HG02852 (cell line): ENCODE results near the gene MED31.
"Not testable (repeated sequence)": the region's sequence is repeated elsewhere in the genome, so short reads cannot be mapped to it uniquely, and the experiment has no call there.

Experiments used
- ATAC-seq: cut with Tn5 transposase; IDR thresholded peaks from one replicate; pipeline ENCODE4 v1.9.1; 2021; ENCODE audit warnings: mild to moderate bottlenecking, moderate library complexity; ENCODE audit not compliant: unreplicated experiment

The MED31 gene

DNA sequence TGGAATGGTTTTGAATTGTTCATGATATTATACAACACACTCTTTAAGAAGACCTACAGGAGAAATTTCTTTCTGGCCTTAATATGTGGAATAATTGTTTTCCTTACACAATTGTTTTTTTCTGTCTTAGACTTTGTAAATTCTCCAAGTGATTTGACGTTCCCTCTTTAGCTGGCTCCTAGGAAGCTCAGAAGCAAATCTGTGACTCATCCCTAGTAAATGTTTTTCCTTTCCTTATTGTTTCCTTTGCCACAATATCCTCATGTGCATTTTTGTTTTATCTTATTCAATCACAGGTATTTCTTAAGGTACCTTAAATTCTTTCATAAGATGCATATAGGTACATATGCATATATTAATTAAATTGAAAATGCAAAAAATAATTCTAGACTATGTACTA is 24.4 kb downstream of the MED31 start:
- ATAC-seq: no peak

DNA sequence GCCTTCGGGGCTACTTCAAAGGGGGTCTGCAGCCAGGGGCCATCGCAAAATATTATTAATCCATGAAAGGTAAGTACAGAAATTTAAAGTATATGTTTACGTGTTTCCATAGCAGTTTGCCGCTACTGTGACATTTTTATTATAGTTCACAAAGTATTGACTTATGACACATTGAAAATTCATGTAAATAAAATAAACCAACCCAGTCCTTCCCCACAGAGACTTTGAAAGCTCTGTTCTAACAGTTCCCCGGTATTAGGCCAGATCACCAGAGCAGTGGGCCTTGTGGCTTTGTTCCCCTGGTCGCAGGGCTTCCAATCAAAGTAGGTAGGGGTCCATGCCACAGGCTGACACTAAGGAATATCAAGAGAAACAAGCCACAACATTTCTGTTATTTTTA is 24.8 kb downstream of the MED31 start:
- ATAC-seq: no peak

DNA sequence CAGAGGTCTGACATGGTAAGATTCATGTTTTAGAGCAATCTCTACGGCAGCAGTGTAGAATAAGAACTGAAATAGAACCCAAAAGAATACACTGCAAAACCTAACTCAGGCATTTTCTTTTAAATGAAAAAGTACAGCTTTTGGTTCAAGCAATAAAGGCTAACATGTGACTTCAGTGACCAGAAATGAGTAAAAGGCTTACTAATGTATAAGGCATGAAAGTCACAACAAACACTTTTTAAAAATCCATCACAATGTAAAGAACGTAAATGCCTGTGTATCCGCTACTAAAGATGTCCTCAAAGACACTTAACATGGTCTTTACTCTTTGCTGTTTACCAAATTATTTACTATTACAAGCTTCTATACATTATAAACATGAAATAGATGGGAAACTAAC is 27.5 kb downstream of the MED31 start:
- no peak for ATAC-seq

DNA sequence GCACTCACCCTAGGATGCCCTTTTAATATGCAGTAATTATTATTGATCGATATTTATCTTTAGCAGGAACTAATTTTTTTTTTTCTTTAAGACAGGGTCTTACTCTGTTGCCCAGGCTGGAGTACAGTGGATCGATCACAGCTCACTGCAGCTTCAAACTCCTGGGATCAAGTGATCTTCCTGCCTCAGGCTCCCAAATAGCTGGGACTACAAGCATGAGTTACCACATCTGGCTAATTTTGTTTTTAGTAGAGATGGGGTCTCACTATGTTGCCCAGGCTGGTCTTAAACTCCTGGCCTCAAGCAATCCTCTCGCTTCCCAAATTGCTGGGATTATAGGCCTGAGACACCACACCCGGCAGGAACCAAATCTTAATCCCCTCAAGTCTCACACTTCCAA is 40.2 kb downstream of the MED31 start:
- no peak for ATAC-seq

DNA sequence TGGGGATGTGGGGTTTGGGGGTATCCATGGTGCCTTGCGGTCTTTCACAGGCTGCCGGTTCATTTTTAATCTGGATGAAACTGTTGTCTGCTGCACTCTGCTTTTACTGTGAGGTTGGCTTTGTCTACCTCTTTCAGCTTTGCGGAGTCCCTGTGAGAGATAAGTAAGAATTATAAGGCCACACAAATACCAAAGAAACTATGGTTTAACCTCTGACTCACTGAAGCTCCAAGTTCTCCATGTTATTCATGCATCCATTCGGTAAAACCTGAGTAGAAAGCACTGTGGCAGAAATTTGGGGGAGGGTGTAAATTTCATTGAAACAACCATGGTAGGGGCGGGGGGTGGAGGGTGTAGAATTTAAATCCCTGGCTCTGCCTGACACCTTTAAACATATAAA is 41.4 kb downstream of the MED31 start:
- ATAC-seq: no peak

DNA sequence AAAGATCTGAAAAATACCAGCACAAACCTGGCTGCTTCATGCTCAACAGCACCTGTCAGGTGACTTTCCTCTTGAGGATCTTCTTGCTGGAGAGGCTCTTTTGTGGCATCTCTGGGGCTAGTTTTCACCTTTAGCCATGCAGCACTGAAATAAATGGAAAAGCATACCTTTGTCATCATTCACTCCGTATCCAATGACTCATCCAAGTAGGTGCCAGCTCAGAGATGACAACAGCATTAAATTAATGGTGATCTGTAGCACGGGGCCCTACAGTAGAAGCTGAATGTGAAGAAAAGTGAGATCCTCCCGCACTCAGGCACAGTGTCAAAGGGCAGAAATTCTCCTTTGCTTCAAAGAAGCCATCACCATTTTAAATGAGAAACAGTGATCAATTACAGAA is 43.1 kb downstream of the MED31 start:
- no peak for ATAC-seq

DNA sequence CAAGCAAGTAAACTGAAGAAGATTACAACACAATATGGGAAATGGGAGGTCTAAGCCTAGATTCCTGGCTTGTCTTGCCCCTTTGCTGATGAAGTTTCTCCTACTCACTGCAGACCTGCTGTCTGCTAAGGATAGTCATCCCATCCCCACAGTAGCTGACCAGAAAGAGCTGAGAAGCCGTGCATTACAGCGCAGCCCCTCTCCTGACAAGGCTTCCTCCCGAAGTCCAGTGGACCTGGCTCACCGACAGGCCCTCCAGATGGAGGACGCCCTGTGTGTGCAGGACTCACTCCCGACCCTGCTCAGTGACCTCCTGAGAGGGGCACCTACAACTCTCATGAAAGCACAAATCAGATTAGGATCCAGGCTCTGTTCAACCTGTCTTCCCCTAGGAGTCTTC is 46.3 kb downstream of the MED31 start:
- ATAC-seq: no peak

DNA sequence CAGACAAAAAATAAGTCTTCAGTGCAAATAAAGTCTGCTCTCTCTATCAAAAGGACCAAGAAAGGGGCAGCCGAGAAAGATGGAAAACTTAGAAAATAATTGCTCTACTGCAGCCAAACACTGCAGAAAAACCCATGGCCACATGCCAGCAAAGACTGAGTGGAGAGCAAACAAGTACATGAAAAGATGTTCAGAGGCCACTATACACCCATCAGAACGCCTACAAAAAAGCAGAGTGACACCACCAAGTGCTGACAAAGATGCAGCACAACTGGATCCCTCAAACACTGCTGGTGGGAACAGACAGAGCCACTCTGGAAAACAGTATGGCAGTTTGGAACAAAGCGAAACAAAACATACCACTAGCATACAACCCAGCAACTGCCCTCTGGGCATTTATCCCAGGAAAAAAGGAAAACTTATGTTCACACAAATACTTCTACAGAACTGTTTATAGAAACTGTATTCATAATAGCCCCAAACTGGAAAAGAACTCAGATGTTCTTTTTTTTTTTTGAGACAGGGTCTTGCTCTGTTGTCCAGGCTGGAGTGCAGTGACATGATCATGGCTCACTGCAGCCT is 47.6 kb downstream of the MED31 start:
- no peak for ATAC-seq

DNA sequence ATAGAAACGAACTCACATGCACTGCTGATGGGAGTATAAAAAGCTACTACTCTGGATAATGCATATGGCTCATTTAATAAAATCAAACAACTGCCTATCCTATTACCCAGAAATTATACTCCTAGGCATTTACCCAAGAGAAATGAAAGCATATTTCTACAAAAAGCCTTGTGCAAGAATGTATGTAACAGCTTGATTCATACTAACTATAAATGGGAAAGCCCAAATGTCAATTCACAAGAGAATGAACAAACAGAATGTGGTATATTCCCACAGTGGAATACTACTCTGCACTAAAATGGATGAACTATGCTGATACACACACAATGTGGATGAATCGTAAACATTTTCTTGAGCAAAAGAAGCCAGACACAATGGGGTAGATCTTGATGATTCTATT is 49.3 kb downstream of the MED31 start:
- no peak for ATAC-seq

DNA sequence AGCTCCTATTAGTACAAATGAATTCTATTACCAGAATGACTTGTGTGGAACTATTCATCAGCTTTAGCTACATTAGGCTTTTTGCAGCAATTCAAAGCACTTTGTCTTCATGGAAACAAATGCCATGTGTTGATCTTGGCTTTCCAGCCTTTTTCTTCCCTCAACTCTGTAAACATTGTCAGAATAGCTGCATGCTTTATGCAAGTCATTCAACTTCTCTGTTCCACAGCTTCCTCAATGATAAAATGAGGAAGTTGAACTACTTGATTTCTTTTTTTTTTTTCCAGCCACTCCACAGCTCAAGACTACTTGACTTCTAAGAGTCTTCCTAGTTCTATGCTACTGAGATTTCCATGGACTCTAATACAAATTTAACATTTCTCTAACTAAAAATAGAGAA is 52.0 kb downstream of the MED31 start:
- ATAC-seq: no peak

DNA sequence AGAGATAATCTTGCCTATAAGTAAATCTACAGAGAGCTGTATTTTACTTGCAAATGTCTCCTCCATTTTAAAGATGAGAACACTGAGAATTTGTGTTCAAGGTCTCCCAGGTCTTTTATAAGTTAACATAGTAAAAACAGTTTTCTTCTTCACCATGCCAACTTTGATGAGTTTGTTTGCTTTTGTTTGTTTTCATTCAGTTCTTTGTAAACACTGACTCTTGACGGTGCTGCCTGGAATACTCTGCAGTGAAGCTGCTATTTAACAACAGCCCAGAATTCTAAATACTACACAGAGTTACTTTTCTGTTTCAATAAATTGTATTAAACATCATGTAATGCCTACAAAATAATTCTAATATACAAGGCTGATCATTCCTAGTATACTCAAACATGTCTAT is 53.7 kb downstream of the MED31 start:
- no peak for ATAC-seq

DNA sequence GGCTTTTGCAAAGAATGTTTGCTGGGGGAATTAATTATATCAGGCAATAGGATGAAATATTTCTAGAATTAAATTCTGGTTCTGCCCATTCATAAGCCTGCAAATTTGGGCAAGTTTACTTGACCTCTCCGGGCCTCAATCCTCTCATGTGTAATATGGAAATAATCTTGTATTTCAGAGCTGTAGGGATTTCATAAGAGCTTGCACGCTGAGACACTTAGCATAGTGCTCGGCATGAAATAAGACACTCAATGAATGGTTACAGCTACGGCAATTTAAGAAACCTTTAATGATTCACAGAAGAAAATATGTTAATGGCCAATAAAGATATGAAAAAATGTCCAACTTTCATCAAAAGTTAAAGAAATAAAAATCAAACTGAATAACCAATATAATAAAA is 54.5 kb downstream of the MED31 start:
- no peak for ATAC-seq

DNA sequence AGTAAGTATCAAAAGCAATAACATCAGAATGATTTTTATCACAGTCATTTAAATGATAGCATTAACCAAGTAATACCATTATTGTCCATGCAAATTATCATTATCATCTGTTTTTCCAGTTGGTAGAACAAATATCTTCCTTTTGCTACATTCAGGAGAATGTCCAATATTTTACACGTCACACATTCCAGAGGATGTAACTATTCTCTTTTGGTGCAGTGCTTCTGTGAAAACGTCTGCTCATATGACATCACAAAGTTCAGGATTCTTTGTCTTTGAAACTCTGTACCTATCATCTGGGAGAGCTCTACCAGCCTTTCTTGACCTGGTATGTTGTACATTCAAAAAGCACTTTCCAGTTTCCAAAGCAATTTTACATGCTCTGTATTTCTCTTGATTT is 54.9 kb downstream of the MED31 start:
- ATAC-seq: no peak

DNA sequence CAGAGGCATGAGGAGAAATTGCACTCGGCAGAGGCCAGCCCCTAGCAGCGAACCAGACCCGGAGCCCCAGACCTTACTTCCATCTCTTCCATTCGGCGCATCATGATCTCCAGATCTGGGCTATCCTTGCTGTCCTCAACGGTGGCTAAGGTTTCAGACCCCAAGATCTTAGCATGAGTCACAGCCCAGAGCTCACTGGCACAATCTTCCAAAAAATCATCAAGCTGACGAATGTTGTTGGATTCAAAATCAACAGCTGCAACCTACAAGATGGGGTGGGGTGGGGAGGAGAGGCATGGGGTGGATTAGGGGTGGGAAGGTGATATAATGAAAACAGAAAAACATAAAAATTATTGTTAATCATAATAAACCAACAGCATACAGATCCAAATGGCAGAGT is 55.3 kb downstream of the MED31 start:
- no peak for ATAC-seq

DNA sequence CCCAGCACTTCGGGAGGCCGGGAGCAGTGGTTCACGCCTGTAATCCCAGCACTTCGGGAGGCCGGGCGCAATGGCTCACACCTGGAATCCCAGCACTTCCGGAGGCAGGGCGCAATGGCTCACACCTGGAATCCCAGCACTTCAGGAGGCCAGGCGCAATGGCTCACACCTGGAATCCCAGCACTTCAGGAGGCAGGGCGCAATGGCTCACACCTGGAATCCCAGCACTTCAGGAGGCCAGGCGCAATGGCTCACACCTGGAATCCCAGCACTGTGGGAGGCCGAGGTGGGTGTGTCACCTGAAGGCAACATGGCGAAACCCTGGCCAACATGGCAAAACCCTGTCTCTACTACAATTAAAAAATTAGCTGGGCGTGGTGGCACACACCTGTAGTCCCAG is 58.0 kb downstream of the MED31 start:
- ATAC-seq: not testable (repeated sequence)
